Loucy (cell line): ENCODE data around the gene BICD2.

ENCODE experiments used
- H2AFZ ChIP-seq: fragments of 200-600 bp; sonication (generic); 2 replicates; pipeline ENCODE4 v1.6.0; 2016; ENCODE audit warnings: antibody characterized with exemption, mild to moderate bottlenecking, low read length, moderate library complexity
- H3F3A ChIP-seq: fragments of 200-600 bp; 2 replicates; pipeline ENCODE4 v1.6.0; 2016; ENCODE audit warnings: antibody characterized with exemption, low read depth, mild to moderate bottlenecking
- H3K27me3 ChIP-seq: fragments of 200-600 bp; sonication (generic); 2 replicates; pipeline ENCODE4 v1.6.1; 2014; ENCODE audit warnings: low read length, mild to moderate bottlenecking; ENCODE audit not compliant: insufficient read depth, poor library complexity, severe bottlenecking
- H3K36me3 ChIP-seq: fragments of 200-600 bp; sonication (generic); 2 replicates; pipeline ENCODE4 v1.6.1; 2016; ENCODE audit warnings: low read length; ENCODE audit not compliant: insufficient read depth
- H3K4me1 ChIP-seq: fragments of 200-600 bp; sonication (generic); 2 replicates; pipeline ENCODE4 v1.5.1; 2014; ENCODE audit warnings: low read length, mild to moderate bottlenecking; ENCODE audit not compliant: insufficient read depth, poor library complexity, severe bottlenecking
- H3K4me2 ChIP-seq: fragments of 200-600 bp; sonication (generic); 2 replicates; pipeline ENCODE4 v1.6.0; 2014; ENCODE audit warnings: antibody characterized with exemption, low read length, low read depth, mild to moderate bottlenecking; ENCODE audit not compliant: poor library complexity, severe bottlenecking
- H3K4me3 ChIP-seq: fragments of 200-600 bp; sonication (generic); 2 replicates; pipeline ENCODE4 v1.5.1; 2014; ENCODE audit warnings: low read length, mild to moderate bottlenecking, mixed read lengths; ENCODE audit not compliant: poor library complexity, severe bottlenecking
- H3K79me2 ChIP-seq: fragments of 200-600 bp; sonication (generic); 2 replicates; pipeline ENCODE4 v1.6.1; 2014; ENCODE audit warnings: low read length; ENCODE audit not compliant: insufficient read depth
- H3K9ac ChIP-seq: fragments of 200-600 bp; sonication (generic); 2 replicates; pipeline ENCODE4 v1.6.0; 2014; ENCODE audit warnings: mild to moderate bottlenecking, low read depth, low read length, moderate library complexity; ENCODE audit not compliant: poor library complexity, severe bottlenecking
- H3K9me2 ChIP-seq: fragments of 200-600 bp; sonication (generic); replicated peaks from 2 replicates; pipeline ENCODE4 v1.6.1; 2016; ENCODE audit warnings: low read depth, low read length, mixed read lengths
- H3K9me3 ChIP-seq: fragments of 200-600 bp; sonication (generic); 2 replicates; pipeline ENCODE4 v1.6.1; 2014; ENCODE audit warnings: mild to moderate bottlenecking, antibody characterized with exemption, low read length, low read depth; ENCODE audit not compliant: insufficient read depth
- H4K20me1 ChIP-seq: fragments of 200-600 bp; sonication (generic); 2 replicates; pipeline ENCODE4 v1.6.0; 2014; ENCODE audit warnings: antibody characterized with exemption, low read length, mild to moderate bottlenecking; ENCODE audit not compliant: insufficient read depth, poor library complexity, severe bottlenecking
- EZH2phosphoT487 ChIP-seq: fragments of 200-600 bp; IDR thresholded peaks from 2 replicates; pipeline ENCODE4 v1.6.1; 2018; ENCODE audit warnings: antibody characterized with exemption, mild to moderate bottlenecking, moderate library complexity, borderline replicate concordance
- TF ChIP-seq, protein P1 (sequence below): fragments of 200-600 bp; sonication (generic); conservative IDR thresholded peaks from 2 replicates; pipeline ENCODE4 v1.5.1; 2014; ENCODE audit warnings: mild to moderate bottlenecking, antibody characterized with exemption, low read length

BICD2 gene

GRCh38 chr9:92720209-92720765 is 44.3 kb downstream of the BICD2 start:
- Histone ChIP-seq H3K9ac (no peak overlapping the region), H3K36me3 (peaks cover 89% of the 10 kb centered on the region; the same call in 1 of the 2 replicates), H3K9me3 (no peaks in the 10 kb centered on the region), H4K20me1 (no peaks in the 10 kb centered on the region), H3F3A (no peaks in the 10 kb centered on the region), H3K9me2 (no peaks in the 10 kb centered on the region), H2AFZ (no peak overlapping the region), H3K27me3 (no peaks in the 10 kb centered on the region), H3K4me3 (no peak overlapping the region), H3K79me2 (no peaks in the 10 kb centered on the region), H3K4me2 (no peak overlapping the region), H3K4me1 (no peaks in the 10 kb centered on the region)
- TF ChIP-seq, protein P1, sequence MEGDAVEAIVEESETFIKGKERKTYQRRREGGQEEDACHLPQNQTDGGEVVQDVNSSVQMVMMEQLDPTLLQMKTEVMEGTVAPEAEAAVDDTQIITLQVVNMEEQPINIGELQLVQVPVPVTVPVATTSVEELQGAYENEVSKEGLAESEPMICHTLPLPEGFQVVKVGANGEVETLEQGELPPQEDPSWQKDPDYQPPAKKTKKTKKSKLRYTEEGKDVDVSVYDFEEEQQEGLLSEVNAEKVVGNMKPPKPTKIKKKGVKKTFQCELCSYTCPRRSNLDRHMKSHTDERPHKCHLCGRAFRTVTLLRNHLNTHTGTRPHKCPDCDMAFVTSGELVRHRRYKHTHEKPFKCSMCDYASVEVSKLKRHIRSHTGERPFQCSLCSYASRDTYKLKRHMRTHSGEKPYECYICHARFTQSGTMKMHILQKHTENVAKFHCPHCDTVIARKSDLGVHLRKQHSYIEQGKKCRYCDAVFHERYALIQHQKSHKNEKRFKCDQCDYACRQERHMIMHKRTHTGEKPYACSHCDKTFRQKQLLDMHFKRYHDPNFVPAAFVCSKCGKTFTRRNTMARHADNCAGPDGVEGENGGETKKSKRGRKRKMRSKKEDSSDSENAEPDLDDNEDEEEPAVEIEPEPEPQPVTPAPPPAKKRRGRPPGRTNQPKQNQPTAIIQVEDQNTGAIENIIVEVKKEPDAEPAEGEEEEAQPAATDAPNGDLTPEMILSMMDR: no peak
- TF ChIP-seq EZH2phosphoT487: no peak

DNA sequence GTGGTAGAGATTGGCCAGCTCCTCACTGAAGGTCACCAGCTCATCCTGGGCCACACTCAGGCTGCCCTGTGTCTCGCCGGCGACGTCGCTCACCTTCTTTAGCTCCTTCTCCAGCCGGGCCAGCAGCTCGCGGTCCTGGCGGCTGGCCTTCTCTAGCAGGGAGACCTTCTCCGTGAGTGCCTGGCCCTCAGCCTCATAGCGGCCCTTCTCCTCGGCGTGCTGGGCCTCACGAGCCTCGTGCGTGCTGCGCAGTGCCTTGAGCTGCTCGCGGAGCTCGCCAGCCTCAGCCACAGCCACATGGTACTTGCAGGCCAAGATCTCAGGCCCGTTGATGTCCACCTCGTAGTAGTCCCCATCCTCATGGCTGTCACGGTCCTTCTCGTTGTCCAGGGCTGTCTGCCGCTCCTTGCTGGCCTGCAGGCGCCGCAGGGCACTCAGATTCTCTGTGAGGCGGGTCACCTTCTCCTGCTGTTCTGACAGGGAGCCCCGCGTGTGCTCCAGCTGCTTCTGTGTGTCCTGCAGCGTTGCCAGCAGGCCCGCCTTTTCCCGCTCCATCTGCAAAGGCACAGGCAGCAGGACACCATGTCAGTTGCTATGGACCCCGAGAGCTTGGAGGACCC is 45.5 kb downstream of the BICD2 start:
- H3K36me3 ChIP-seq: peaks cover 97% of the 10 kb centered on the region; the same call in 1 of the 2 replicates

GRCh38 chr9:92718086-92719001 is 46.3 kb downstream of the BICD2 start:
- H4K20me1 ChIP-seq: no peaks in the 10 kb centered on the region
- no peaks in the 10 kb centered on the region for H3K79me2 ChIP-seq
- no peak overlapping the region for H3K9ac ChIP-seq
- H3K4me3 ChIP-seq: no peak overlapping the region
- H3F3A ChIP-seq: no peaks in the 10 kb centered on the region
- H3K27me3 ChIP-seq: no peaks in the 10 kb centered on the region
- TF ChIP-seq EZH2phosphoT487: no peak
- TF ChIP-seq, protein P1: no peak
- no peak overlapping the region for H3K4me2 ChIP-seq
- H3K9me3 ChIP-seq: no peaks in the 10 kb centered on the region
- no peaks in the 10 kb centered on the region for H3K4me1 ChIP-seq
- H3K9me2 ChIP-seq: no peaks in the 10 kb centered on the region
- peaks cover 99% of the 10 kb centered on the region; the same call in 1 of the 2 replicates for H3K36me3 ChIP-seq
- H2AFZ ChIP-seq: no peak overlapping the region

More for the DNA sequence above, 45.5 kb downstream of the BICD2 start:
- no peak for TF ChIP-seq EZH2phosphoT487
- TF ChIP-seq, protein P1: no peak
- Histone ChIP-seq H3K79me2 (no peaks in the 10 kb centered on the region), H3K9ac (no peak overlapping the region), H3K4me1 (no peaks in the 10 kb centered on the region), H4K20me1 (no peaks in the 10 kb centered on the region), H3F3A (no peaks in the 10 kb centered on the region), H3K9me2 (no peaks in the 10 kb centered on the region), H3K27me3 (no peaks in the 10 kb centered on the region), H3K4me2 (no peak overlapping the region), H2AFZ (no peak overlapping the region), H3K4me3 (no peak overlapping the region), H3K9me3 (no peaks in the 10 kb centered on the region)
